COLO829 (cell line): ENCODE data around the gene LIMS3.
"Not testable (repeated sequence)": the region's sequence is repeated elsewhere in the genome, so short reads cannot be mapped to it uniquely, and the experiment has no call there.

Experiments used
- DNase-seq: peaks from one replicate; pipeline ENCODE4 v3.0.0; 2012; ENCODE audit warnings: low spot score

LIMS3 gene

DNA sequence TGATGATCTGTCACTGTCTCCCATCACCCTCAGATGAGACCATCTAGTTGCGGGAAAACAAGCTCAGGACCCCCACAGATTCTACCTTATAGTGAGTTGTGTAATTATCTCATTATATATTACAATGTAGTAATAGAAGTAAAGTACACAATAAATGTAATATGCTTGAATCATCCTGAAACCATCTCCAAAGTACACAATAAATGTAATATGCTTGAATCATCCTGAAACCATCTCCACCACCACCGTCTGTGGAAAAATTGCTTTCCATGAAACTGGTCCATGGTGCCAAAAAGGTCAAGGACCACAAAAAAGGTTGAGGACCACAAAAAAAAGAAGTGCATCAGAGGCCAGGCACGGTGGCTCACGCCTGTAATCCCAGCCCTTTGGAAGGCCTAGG lies 29.3 kb downstream of the LIMS3 start:
- not testable (repeated sequence) for DNase-seq

DNA sequence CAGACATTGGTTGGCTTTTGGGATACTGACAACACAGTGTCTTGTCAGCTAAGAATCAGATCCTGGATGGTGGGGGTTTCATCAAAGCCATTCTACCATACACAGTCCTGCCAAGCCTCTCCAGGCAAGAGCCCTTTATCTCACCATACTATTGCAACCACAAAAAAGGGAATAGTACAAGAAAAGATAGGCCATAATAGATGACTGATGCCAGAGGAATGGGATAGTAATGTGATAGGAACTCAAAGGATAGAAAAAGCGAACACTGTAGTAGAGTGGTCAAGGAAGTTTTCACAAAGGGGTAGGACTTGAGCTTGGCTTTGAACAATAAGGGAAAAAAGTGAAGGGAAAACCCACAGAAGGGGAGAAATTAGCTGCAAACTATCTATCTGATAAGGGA lies 30.7 kb downstream of the LIMS3 start:
- not testable (repeated sequence) for DNase-seq

DNA sequence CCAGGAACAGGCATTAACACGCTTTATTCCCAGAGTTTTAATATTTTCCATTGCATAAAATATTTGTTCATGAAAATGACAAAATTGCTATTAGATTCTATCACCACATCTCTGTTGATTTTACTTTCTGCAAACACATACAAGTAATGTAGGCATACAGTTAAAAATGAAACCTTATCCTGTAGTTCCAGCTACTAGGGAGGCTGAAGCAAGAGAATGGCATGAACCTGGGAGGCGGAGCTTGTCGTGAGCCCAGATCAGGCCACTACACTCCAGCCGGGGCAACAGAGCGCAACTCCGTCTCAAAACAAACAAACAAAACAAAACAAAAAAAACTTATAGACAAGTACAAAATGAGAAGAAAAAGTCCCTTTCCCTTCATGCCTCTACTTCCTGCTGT lies 38.0 kb downstream of the LIMS3 start:
- not testable (repeated sequence) for DNase-seq

DNA sequence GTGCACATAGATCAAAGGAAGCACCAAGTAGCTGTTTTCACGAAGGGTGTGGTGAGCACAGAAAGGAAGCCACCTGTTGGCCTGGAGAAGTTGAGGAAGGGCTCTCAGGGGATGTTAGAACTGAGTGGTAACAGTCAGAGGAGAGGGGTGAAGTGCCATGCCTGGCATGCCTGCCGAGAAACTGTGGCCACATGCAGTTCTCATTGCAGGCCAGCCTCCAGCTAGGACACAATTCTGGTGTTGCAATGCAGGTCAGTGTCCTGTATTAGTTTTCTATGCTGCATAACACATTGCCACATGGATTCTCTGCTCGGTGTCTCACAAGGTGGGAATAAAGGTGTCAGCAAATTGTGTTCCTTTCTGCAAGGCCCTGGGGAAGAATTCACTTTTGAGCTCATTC lies 46.9 kb downstream of the LIMS3 start:
- not testable (repeated sequence) for DNase-seq

DNA sequence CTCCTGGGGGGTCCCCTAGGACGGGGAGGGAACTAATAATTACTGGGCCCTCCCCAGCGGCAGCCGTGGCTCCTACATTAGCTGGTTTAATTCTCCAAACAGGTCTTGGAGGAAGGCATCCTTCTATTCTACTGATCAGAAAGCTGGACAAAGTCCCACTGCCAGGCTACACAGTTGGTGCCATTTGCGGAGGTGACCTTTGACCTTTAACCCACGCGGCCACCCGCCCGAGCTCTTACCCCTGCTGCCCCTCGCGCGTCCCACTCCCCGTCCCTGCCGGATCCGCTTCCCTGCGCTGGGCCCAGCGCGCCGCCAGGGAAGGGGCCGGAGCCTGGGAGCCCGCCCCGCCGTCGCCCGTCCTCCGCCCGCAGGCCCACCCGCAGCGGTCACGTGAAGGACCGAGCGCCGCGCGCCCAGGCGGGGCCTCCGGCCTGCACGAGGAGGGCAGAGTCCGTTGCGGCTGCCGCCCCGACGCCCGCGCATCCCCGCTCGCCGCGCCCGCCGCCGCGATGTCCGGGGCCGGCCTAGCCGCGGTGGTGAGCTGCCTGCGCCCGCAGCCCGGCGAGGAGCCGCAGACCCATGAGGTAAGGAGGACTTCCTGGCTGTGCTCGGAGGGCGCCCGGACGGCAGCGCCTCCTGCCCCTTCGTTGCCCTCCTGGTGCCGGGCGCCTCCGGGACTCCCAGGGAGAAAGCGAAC lies 48.9 kb downstream of the LIMS3 start:
- DNase-seq, result not testable (repeated sequence)

DNA sequence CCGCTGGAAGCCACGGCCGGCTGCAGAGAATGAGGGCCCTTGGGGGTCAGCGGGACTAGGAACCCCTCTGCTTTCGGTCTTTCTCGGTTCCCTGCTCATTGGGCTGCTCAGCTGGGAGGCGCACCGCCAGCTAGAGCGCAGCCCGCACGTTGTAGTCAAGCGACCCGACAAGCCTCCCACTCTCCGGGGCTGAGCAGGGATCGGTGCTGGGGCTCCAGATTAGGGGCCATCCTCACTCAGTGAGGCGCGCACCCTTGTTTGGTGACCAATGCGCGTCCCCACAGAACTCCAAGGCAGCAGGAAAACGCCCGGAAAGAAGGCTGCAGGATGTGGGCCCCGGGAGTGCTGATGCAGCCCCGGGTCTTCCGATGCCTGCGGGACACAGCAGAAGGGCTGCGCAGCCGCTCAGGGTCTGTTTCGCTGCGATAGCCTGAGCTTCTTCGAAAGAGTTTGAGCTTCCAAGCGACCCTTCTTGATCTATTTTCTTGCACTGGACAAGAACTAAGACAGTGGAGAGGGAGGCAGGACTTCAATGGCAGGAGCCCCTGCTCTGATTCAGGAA lies 49.6 kb downstream of the LIMS3 start:
- DNase-seq, result not testable (repeated sequence)

DNA sequence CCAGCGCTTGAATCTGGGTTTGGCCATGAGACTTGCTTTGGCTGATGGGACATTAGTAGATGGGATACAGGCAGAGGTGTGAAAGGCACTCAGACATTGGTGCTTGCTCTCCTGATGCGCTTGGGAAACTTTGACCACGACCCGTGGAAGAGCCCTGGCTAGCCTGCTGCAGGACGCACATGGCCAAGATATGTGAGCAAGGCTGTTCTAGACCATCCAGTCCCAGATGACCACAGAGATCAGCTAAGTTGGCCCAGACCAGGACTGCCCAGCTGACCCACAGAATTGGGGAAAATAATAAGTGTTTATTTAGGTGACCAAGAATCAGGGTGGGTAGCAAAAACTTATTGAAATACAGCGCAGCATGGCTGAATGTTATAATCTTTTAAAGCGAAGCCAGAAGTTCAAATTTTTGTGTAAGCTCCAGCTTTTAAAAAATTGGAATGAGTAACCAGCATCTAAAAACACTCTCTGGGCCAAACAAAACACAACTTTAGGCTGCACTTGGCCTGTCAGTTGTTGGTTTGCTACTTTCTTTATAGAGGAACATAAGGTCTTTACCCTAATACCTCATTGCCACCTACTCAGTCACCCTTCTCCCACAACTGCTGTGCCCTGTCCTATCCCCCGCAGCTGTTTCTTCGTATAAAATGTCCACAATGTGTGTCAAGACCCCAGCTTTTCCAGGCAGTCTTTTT lies 51.8 kb downstream of the LIMS3 start:
- DNase-seq, result not testable (repeated sequence)

DNA sequence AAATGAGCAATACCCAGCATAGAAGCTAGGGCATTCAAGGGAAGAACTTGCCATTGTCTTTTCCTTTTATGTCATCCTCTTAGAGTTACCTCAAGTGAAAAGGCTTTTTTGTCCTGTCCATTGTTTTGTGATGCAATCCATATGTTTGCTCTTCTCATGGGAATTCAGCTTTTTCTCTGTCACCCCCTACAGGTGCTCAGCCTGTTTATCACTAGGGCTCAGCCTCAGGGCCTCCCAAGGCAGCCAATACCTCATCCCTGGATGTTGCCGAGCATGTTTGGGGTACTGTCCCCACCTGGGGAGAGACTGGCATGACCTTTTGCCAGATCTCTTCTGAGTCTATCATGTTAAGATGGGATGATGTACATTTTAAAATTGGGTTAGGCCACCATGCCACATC lies 65.5 kb downstream of the LIMS3 start:
- not testable (repeated sequence) for DNase-seq

DNA sequence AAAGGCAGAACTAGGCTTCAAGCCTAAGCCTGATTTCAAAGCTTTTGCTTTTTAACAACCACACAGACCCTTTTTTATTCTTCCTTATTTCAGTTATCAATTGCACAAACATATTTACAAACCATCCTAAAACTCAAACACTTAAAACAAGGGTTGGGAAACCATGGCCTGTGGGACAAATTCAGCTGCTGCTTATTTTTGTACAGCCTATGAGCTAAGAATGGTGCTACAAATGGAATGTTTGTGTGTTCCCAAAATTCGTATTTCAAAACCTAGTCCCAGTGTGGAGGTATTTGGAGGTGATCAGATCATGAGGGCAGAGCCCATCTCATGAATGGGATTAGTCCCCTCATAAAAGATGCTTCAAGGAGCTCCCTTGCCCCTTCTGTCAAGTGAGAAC lies 67.0 kb downstream of the LIMS3 start:
- DNase-seq, result not testable (repeated sequence)

DNA sequence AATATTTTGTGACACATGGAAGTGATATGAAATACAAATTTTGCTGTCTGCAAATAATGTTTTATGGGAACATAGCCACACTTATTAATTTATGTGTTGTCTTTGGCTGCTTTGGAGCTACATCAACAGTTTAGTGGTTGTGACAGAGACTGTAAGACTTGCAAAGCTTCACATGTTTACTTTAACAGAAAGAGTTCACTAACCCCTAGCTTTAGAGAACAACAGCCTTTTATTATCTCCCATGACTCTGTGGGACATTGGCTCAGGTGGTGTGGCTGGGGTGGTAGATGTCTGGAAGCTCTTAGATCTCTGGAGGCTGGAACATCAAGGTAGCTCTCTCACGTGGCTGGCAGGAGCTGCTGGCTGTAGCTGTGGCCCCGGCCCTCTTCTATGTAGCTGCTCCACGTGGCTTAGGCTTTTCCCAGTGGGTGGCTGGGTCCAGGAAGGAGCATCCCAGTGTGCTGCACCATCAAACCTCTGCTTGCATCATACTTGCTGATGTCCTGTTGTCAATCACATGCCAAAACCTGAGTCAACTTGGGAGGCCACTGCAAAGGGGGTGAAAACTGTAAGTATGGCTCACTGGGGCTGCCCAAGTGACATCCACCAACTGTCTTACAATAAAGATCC lies 67.7 kb downstream of the LIMS3 start:
- not testable (repeated sequence) for DNase-seq

DNA sequence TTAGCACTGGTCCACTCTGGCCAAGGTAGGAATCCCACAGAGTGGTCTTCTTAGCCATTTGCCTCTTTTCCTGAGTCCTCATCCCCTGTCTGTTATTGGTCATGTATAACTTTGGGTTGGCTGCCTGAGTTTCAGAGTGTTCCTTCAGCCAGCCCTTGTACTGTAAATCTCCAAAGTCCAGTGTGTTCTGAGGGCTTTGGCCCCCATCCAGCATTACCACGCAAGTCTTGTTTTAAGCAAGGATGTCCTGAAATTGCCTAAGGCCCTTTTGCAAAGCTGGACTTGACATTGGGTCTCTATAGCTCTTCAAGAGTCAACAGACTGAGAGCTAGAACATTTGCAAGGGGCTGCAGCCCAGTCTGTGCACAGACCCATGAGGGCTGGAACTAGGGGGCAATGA lies 68.4 kb downstream of the LIMS3 start:
- DNase-seq, result not testable (repeated sequence)

DNA sequence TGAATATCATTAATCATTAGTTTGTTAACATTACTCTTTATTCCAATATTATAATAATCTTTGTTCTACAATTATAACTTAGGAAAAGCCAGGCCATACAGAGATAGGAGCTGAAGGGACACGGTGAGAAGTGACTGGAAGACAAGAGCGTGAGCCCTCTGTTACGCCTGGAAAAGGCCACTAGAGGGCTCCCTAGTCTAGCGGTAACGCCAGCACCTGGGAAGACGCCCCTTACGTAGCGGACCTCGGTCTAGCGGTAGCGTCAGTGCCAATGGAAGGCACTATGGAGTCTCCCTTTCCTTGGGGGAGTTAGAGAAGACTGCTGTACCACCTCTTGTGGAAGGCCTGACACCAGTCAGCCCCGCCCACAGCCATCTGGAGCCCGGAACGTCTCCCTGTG lies 71.4 kb downstream of the LIMS3 start:
- DNase-seq, result not testable (repeated sequence)

DNA sequence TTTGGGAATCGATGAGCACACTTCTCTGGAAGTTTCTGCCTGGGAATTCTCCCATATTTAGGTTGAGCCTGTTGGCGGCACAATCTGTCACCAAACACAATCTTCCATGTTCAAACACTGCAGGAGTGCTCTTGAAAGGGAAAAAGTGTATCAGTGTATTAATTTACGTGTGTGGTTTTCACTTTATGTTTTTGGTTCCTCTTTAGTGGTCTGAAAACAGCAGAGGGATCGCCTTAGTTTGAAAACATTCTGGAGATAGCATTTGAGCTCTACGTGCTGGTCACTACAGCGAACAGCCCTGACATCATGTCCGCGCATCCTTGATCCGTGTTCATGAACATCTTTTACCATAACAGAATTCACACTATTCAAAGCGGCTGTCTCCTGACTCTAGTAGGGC lies 73.2 kb downstream of the LIMS3 start:
- DNase-seq, result not testable (repeated sequence)
